HG03097 (cell line): ENCODE results near the gene FGF5.
A peak's percentile ranks its signal among the peaks of the same experiment; 100 is the strongest.

ENCODE experiments used
- ATAC-seq: cut with Tn5 transposase; IDR thresholded peaks from one replicate; pipeline ENCODE4 v1.9.1; 2021; ENCODE audit not compliant: unreplicated experiment, low FRiP score

The FGF5 gene

DNA sequence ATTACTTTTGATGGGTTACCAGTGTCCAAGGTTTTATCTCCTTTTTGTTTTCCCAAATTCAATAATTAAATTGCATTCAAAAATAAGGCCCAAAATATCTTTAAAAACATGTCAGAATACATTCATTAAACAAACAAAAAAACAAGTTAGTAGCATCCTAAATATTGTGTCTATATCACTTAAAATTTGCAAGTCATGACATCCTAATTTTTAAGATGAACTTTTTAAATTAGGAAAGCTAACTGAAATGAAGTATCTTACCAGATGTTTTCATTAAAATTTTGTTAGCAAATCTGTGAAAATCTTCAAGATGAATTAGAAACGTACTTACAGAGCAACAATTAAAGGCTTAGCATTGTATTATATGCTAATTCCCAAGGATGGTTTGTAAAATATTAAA lies 68.1 kb downstream of the FGF5 start:
- no peak for ATAC-seq

DNA sequence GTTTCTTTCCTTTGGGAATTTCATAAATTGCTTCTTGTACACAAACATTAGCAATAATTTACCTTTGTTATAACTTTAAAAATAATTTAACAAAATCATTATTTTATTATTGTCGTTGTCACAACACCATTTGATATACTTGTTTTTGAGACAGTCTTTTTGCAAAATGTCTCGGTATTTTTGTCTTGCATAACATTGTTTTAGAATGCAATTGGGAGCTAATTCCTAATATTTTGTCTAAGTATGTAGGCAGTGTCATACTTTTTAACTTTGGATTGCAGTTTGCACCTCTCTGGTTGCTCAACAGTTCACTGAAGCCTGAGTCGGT lies 68.7 kb downstream of the FGF5 start:
- no peak for ATAC-seq

DNA sequence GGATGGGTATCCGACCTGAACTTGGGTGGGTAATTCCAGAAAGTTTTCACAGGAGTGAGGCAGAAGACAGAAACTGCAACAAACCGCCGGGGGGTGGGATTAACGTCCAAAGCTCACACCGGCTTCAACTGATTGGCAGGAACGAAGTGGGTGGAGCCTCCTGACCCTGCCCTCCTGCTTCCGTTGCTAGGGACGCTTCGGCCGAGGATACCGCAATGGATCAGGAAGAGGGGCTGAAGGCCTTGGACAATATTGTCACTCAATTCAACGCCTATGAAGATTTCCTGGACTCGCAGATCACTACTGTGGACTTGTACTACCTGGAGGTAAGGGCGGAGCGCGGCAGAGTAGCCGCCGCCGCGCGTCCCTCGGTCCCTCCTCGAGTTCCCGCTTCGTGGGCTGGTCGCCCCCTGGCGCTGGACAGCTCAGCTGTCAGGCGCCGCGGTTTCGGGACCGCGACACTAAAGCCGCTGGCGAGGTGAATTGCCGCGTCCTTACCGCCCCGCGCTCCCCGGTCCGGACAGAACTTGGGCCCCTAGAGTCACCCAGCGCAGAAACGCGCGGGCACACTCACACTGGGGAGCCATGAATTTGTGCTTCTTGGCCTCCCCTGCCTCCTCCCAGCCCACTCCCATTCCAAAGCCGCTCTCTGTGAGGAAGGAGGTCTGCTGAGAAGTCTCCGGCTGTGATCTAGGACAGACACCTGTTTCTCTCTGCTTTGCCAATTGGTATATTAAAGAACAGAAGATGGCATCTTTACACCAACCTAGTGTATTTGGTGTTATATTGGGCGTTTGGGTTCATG lies 69.3 kb downstream of the FGF5 start, which contains the start of gene CFAP299:
TSS of gene CFAP299 (plus strand) at position 177 of the 805 bp plus-strand sequence.
- ATAC-seq, result peak; percentile 94

DNA sequence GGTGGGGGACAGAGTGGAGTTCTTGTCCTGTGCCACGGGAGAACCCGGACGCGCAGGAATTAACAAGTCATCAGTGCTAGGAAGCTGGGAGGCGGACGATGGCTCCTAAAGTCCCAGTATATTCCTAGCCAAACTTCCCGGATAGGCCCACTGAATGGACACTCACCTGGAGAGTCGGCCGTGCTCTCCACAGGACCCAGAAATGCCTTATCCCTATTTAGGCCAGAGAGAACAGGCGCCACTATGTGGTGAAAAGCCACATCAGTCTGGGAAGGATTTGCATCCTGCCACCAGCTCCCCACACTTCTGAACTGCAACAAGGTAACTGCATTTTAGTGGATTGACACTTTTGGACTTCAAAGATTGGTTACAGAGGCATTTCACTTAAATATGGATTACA lies 70.1 kb downstream of the FGF5 start:
- no peak for ATAC-seq

DNA sequence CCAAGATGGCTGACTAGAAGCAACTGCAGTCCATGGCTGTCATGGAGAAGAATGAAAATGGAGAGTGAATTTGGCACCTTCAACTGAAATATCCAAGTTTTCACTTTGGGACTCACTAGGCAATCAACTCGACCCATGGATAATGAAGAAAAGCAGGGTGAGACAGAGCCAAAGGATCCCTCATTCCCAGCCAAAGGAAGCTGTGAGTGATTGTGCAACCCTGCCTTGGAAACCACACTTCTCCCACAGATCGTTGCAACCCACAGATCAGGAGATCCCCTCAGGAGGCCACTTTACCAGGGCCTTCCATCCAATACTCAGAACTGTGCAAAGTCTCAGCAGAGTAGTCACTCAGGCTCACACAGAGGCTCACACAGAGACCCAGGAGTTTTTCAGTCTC lies 73.6 kb downstream of the FGF5 start:
- no peak for ATAC-seq
